Gastrocnemius medialis (tissue), 4 donors: ENCODE results near the gene EIF2AK2. TPM values are rescaled to one million over a fixed set of nuclear protein-coding genes. Genes with fewer than 3 reads are reported as not detected.

Experiments
- ATAC-seq, 2 donors: fragments of 150-250 bp; one replicate each; pipeline ENCODE4 v1.9.1; 2016
- DNase-seq, 2 donors: peaks; one replicate each; pipeline ENCODE4 v3.0.0-alpha.2; 2019
- H3K27ac ChIP-seq, 4 donors: fragments of 200-600 bp; sonication (generic); 1 replicate in 1 of 4; 2 replicates in 3 of 4; pipeline ENCODE4 v1.5.1; 2016 to 2018; ENCODE audit warnings: mild to moderate bottlenecking in 2 of 4, moderate library complexity in 1 of 4
- H3K27me3 ChIP-seq, 3 donors: fragments of 200-600 bp; sonication (generic) in 2 of 3; 1 replicate in 1 of 3; 2 replicates in 2 of 3; pipeline versions ENCODE4 v1.5.1 to v1.6.0; 2016 to 2019; ENCODE audit warnings: mild to moderate bottlenecking in 1 of 3, moderate library complexity in 1 of 3
- H3K36me3 ChIP-seq, 2 donors: fragments of 200-600 bp; sonication (generic) in 1 of 2; one replicate each; pipeline ENCODE4 v1.5.1; 2017 to 2018
- H3K4me1 ChIP-seq, 2 donors: fragments of 200-600 bp; sonication (generic) in 1 of 2; one replicate each; pipeline ENCODE4 v1.5.1; 2016 to 2017; ENCODE audit warnings: mild to moderate bottlenecking in 2 of 2
- H3K4me3 ChIP-seq, 4 donors: fragments of 200-600 bp; sonication (generic) in 3 of 4; 1 replicate in 1 of 4; 2 replicates in 3 of 4; pipeline ENCODE4 v1.5.1; 2016 to 2019; ENCODE audit warnings: mild to moderate bottlenecking in 2 of 4
- H3K9me3 ChIP-seq, 3 donors: fragments of 200-600 bp; sonication (generic) in 2 of 3; 1 replicate in 1 of 3; 2 replicates in 2 of 3; pipeline ENCODE4 v1.5.1; 2016 to 2019
- CTCF ChIP-seq, 5 experiments: fragments of 450-650 bp in 3 of 5; fragments of 200-600 bp in 2 of 5; sonication (generic) in 2 of 5; IDR thresholded peaks in 4 of 5; conservative IDR thresholded peaks in 1 of 5; 1 replicate in 4 of 5; 2 replicates in 1 of 5; pipeline ENCODE4 v1.5.1; 2016 to 2019; ENCODE audit warnings: antibody characterized with exemption in 5 of 5, mild to moderate bottlenecking in 3 of 5, moderate library complexity in 3 of 5
- POLR2A ChIP-seq, 2 donors: fragments of 450-650 bp; IDR thresholded peaks; one replicate each; pipeline ENCODE4 v1.6.1; 2017; ENCODE audit warnings: antibody characterized with exemption in 2 of 2, mild to moderate bottlenecking in 2 of 2, moderate library complexity in 2 of 2
- in situ Hi-C, 4 donors: fragments of 200-750 bp; cut with MboI; loops; one replicate each; pipeline versions ENCODE4 v1.15.0 to v1.8.0; 2017; ENCODE audit warnings: low sequenced_read_pairs in 4 of 4
- intact Hi-C: fragments of 100-400 bp; cut with DNase I; formaldehyde crosslinking; loops from one replicate; pipeline ENCODE4 v1.15.1; 2023; ENCODE audit warnings: low total_unique reads
- total RNA-seq, 4 donors: library from RNA; depleted of rRNA; stranded (reverse); fragments of >200 nt; gene quantifications; one replicate each; pipeline versions ENCODE4 v1.1.0 to v1.2.3, GENCODE V29; 2016

The EIF2AK2 gene
- total RNA-seq, 4 donors from 2014 or later: 3.9 to 11.0 (median 6.9) TPM

GRCh38 chr2:37181726-37182684 lies 25.2 kb upstream of the EIF2AK2 start:
- H3K4me1 ChIP-seq: no peaks in the 10 kb centered on the region
- in situ Hi-C loops: no loop called here
- no peaks in the 10 kb centered on the region for H3K9me3 ChIP-seq
- ATAC-seq (no peak), DNase-seq (no peak)
- TF ChIP-seq POLR2A (IDR thresholded peaks at IDR 0.05): no peak
- TF ChIP-seq CTCF (IDR thresholded peaks at IDR 0.05 in 4 of 5, conservative IDR thresholded peaks at IDR 0.05 in 1 of 5): no peak
- no peak overlapping the region for H3K4me3 ChIP-seq
- H3K27ac ChIP-seq: no peak overlapping the region
- H3K27me3 ChIP-seq: no peaks in the 10 kb centered on the region
- intact Hi-C loops: no loop called here
- no peaks in the 10 kb centered on the region for H3K36me3 ChIP-seq

DNA sequence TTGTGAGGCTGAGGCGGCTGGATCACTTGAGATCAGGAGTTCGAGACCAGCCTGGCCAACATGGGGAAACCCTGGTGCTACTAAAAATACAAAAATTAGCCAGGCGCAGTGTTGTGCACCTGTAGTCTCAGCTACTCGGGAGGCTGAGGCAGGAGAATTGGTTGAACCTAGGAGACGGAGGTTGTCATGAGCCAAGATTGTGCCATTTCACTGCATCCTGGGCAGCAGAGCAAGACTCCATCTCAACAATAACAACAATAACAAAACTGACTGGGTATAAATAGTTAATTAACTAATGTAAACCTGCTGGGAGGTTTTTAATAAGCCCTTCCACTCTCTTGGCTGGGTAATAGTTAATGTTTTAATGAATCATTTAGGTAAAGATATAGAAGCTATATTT lies 23.9 kb upstream of the EIF2AK2 start:
- ATAC-seq: no peak
- Histone ChIP-seq H3K27ac (no peak overlapping the region), H3K4me3 (no peak overlapping the region), H3K4me1 (no peaks in the 10 kb centered on the region), H3K9me3 (no peaks in the 10 kb centered on the region), H3K36me3 (no peaks in the 10 kb centered on the region), H3K27me3 (no peaks in the 10 kb centered on the region)
- intact Hi-C loops: no loop called here
- TF ChIP-seq POLR2A (IDR thresholded peaks at IDR 0.05) (no peak), CTCF (IDR thresholded peaks at IDR 0.05 in 4 of 5, conservative IDR thresholded peaks at IDR 0.05 in 1 of 5) (no peak)
- no peak for DNase-seq
- in situ Hi-C loops: no loop called here

GRCh38 chr2:37180006-37180639 lies 23.3 kb upstream of the EIF2AK2 start:
- Histone ChIP-seq H3K4me1 (no peaks in the 10 kb centered on the region), H3K4me3 (no peak overlapping the region), H3K36me3 (no peaks in the 10 kb centered on the region), H3K27me3 (no peaks in the 10 kb centered on the region), H3K27ac (no peak overlapping the region), H3K9me3 (no peaks in the 10 kb centered on the region)
- TF ChIP-seq CTCF (IDR thresholded peaks at IDR 0.05 in 4 of 5, conservative IDR thresholded peaks at IDR 0.05 in 1 of 5) (no peak), POLR2A (IDR thresholded peaks at IDR 0.05) (no peak)
- in situ Hi-C loops (no loop called here), intact Hi-C loops (no loop called here)
- ATAC-seq: no peak
- DNase-seq: no peak

GRCh38 chr2:37173741-37174140 lies 17.0 kb upstream of the EIF2AK2 start:
- intact Hi-C loops (no loop called here), in situ Hi-C loops (loop anchor here in 2 of 4 donors (25.0 kb wide), 1 partner anchor 714 kb away; no protein-coding TSS in a partner anchor)
- H3K27me3 ChIP-seq: no peaks in the 10 kb centered on the region
- ATAC-seq (no peak), DNase-seq (no peak)
- H3K4me1 ChIP-seq: no peaks in the 10 kb centered on the region
- H3K36me3 ChIP-seq: no peaks in the 10 kb centered on the region
- no peak overlapping the region for H3K4me3 ChIP-seq
- H3K9me3 ChIP-seq: no peaks in the 10 kb centered on the region
- TF ChIP-seq POLR2A (IDR thresholded peaks at IDR 0.05): no peak
- no peak overlapping the region for H3K27ac ChIP-seq

DNA sequence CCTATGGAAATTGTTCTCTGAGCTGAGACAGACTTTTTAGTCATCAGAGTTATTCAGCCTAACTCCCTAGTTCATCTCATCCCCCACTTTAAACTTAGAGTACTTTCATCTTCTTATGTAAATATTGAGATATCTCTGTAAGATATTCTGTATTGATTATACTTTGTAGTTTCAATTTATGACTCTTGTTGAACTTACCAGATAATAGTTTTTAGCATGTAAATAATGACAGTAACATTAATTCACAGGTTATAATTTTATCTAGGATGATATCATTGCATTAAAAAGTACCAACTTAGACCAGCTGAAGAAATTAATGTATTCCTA lies 14.8 kb upstream of the EIF2AK2 start:
- TF ChIP-seq POLR2A (IDR thresholded peaks at IDR 0.05): no peak
- no peak for TF ChIP-seq CTCF (IDR thresholded peaks at IDR 0.05 in 4 of 5, conservative IDR thresholded peaks at IDR 0.05 in 1 of 5)
- Histone ChIP-seq H3K27ac (no peak overlapping the region), H3K4me1 (no peaks in the 10 kb centered on the region), H3K27me3 (no peaks in the 10 kb centered on the region), H3K4me3 (no peak overlapping the region), H3K36me3 (no peaks in the 10 kb centered on the region), H3K9me3 (no peaks in the 10 kb centered on the region)
- intact Hi-C loops: no loop called here
- in situ Hi-C loops: loop anchor here in 2 of 4 donors (25.0 kb wide), 1 partner anchor 716 kb away; no protein-coding TSS in a partner anchor
- DNase-seq (no peak), ATAC-seq (no peak)
